ENCODE data around the gene SLC2A14.
"Not testable (repeated sequence)": the region's sequence is repeated elsewhere in the genome, so short reads cannot be mapped to it uniquely, and the experiment has no call there.

Gene SLC2A14

DNA sequence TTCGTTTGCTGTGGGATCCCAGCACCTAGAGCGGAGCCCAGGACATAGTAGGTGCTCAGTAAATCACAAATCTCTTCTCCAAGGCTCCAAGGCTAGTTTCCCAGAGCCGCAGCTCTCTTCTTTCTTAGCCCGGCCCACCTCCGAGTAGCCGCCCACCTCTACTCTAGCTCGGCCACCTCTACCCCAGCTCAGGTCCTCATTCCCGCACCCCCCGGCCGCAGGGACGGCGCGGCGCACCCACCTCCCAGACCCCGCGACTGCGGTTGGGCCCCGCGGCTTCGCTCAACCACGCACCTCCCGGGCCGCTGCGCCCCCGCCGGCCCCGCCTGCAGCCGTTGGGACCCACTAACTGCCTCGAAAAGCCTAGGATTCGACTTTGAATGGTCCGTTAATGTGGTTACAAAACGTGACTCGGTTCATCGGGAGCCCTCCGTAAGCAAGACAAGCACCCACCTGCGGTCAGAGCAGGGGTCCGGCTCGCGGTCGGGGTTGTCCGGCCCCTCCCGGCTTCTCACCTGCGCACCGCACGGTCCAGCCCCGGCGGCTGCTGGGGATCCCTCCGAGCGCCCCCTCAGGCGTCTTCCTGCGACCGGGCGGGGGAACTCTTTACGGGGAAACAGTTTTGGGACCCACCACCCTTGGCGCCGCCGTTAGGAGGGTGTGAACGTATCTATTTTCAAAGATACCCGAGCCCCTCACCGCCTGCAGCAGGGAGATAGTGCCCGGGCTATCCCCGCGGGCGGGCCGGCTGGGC lies at the start of gene SLC2A14:
TSS of gene SLC2A14 (minus strand) at position 350 of the 754 bp plus-strand sequence. CDS start 3,035 bp downstream, outside the sequence.
- in situ Hi-C loops (cut with MboI; ENCODE audit: low sequenced_read_pairs): no loop called here

DNA sequence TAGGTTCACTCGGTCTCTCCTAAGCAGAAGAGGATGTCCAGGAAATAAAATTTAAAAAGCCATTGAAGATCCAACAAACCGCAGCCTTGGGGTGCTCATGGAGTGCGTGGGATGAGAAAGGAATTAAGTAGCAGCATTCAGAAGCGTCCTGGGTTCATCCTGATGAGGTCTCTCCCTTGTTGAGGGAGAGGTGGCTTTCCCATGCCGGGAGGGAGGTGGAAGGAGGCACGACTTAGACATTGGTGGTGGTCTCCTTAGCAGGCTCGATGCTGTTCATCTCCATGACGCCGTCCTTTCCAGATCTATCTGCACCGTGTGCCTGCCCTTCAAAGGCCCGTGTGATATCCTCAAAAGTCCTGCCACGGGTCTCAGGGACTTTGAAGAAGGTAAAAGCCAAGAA lies 48.5 kb upstream of the SLC2A14 start:
- in situ Hi-C loops (cut with MboI; ENCODE audit: low sequenced_read_pairs): not testable (repeated sequence)

DNA sequence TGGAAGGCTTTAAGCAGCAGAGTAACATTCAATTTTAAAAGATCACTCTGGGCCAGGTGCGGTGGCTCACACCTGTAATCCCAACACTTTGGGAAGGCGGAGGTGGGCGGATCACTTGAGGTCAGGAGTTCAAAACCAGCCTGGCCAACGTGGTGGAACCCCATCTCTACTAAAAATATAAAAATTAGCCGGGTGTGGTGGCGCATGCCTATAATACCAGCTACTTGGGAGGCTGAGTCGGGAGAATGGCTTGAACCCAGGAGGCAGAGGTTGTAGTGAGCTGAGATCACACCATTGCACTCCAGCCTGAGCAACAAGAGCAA lies 45.5 kb upstream of the SLC2A14 start:
- in situ Hi-C loops (cut with MboI; ENCODE audit: low sequenced_read_pairs): not testable (repeated sequence)

DNA sequence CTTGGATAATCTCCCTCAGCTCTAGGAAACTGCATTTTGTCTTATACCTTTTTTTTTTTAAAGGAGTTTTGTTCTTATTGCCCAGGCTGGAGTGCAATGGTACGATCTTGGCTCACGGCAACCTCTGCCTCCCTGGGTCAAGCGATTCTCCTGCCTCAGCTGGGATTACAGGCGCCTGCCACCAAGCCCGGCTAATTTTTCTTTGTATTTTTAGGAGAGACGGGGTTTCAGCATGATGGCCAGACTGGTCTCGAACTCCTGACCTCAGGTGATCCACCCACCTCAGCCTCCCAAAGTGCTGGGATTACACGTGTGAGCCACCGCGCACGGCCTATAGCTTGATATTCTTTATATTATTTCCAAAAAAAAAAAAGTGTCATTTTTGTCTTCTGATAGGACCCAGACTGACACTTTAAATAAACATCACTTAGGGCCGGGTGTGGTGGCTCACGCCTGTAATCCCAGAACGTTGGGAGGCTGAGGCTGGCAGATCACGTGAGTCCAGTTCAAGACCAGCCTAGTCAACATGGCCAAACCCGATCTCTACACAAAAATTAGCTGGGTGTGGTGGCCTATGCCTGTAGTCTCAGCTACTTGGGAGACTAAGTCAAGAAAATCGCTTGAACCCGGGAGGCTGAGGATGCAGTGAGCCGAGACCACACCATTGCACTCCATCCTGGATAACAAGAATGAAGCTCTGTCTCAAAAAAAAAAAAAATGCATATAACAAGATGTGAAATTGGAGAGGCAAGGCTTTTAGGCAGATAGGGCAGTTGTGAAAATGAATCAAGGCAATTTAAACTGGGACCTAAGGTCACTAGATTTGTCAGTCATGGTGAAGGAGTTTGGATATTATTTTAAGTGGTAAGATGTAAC lies 44.9 kb upstream of the SLC2A14 start:
- in situ Hi-C loops (cut with MboI; ENCODE audit: low sequenced_read_pairs): no loop called here

DNA sequence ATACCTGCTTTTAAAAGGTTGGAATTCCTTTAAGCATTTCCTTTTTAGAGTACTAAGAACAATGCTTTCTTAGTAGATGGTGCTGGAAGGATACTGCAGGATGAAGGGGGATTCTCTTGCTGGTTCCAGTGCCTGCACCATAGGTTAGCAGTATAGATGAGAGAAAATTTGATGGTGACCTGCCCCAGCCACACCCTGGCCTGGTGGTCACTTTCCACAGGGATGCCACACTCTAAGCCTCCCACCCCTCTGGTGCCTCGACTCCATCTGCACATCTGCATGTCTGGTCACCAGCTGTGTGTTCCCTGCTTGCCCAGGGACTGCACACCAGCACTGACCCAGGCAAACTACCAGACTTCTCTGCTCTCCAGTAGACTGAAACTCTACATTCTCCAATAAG lies 44.2 kb upstream of the SLC2A14 start:
- in situ Hi-C loops (cut with MboI; ENCODE audit: low sequenced_read_pairs): no loop called here

DNA sequence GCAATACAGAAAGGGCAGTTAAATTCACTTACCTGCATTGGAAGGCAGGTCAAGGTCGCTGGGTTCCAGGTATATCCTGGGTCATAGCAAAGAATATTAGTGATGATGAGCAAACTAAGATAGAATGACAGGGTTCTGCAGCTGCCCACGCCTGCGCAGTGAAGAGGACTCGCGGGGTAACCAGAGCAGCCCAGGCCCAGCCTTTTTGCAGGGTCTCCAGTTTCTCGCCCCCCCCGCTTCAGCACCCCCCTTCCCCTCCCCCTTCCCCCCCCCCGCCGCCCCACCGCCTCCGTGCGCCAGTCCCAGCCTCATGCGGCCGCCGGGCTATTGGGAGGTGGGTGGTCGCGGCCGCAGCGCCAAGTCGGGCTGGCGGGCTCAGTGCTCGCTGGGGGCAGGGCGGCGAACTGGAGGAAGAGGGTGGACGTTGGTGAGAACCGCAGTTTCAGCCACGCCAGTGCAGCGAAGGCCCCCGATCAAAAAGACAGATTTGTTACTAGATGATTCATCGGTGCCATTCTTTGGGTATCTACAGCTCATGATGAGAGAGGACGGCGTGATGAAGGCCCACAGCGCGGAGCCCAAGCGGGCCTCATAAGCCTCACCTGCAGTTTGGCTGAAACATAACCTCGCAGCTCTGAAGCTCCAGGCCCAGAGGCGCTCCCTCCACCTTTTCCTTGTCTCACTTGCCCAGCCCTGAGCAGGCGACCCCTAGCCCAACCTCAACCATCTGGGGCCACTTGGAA lies 43.1 kb upstream of the SLC2A14 start:
- in situ Hi-C loops (cut with MboI; ENCODE audit: low sequenced_read_pairs): no loop called here

DNA sequence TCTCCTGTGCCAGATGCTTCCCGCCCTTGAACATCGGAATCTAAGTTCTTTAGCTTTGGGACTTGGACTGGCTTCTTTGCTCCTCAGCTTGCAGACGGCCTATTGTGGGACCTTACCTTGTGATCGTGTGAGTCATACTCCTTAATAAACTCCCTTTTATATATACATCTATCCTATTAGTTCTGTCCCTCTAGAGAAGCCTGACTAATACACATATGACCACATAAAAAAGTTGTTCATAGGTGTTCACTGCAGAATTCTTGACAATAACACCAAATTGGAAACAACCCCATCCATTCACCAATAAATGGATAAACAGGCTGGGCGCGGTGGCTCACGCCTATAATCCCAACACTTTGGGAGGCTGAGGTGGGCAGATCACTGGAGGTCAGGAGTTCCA lies 37.4 kb upstream of the SLC2A14 start:
- in situ Hi-C loops (cut with MboI; ENCODE audit: low sequenced_read_pairs): not testable (repeated sequence)

DNA sequence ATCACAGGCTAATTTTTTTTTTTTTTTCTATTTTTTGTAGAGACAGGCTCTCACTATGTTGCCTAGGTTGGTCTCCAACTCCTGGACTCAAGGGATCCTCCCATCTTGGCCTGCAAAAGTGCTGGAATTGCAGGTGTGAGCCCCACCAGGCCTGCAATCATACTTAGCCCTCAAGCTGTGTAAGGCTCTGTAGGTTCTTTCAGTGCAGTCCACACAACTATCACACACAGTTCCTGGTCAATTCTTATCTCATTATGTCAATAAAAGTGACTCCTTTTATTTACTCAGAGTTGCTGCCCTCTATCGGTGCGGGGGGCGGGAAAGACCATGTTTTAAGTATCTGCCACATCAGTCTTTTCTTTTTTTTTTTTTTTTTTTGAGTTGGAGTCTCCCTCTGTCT lies 34.3 kb upstream of the SLC2A14 start:
- in situ Hi-C loops (cut with MboI; ENCODE audit: low sequenced_read_pairs): no loop called here

DNA sequence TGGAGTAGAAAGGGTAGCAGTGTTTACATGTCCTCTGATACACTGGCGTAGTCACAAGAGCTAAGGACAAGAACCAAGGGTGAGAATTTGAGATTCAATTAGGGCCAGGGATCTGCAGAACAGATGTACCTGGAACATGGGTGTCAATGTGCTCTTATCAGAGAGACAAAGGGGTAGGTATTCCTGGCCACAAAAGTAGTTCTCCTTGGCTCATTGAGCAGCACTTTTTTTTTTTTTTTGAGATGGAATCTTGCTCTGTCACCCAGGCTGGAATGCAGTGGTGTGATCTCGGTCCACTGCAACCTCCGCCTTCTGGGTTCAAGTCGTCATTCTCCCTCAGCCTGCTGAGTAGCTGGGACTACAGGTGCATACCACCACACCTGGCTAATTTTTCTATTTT lies 33.6 kb upstream of the SLC2A14 start:
- in situ Hi-C loops (cut with MboI; ENCODE audit: low sequenced_read_pairs): not testable (repeated sequence)

DNA sequence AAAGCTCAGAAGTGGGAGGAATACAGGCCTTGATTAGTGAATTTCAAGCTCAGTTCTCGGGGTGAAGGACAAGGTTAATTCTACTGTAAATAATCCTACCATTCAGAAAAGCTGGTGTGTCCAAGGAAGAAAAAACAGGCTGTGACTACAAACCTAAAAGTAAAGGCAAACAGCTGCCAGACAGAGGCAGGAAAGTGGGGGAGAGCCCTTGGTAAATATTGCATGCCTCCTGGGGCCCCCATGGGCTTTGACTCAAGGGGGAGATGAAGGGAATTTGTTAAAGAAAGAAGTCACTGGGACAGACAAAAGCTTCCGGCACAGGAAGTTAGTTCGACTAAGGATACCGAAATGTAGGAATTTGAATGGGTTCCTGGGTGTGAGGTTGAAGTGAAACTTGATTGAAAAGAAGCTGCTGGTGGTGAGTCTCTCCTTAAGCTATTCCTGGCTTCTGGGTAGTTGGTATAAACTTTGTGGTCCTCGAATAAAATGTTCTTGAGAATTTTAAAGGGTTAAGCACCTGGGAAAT lies 32.9 kb upstream of the SLC2A14 start:
- in situ Hi-C loops (cut with MboI; ENCODE audit: low sequenced_read_pairs): not testable (repeated sequence)

DNA sequence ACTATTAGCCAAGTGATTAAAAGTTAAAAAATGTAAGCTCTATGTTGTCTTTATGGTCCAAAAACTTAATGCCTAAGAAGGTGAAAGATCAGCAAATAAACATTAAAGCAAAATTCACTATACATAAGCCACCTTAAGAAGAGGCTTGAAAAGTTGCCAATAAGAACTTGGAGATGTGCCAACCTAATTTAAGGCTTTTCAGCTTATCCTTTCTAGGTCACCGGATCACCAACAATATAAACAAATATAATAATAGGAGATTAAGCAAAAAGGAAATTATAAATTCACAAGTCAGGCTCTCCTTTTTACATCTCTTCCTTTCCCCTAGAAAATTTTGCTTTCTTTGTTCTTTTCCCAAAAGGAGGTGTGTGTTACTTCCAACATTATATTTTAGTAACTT lies 32.4 kb upstream of the SLC2A14 start:
- in situ Hi-C loops (cut with MboI; ENCODE audit: low sequenced_read_pairs): no loop called here

DNA sequence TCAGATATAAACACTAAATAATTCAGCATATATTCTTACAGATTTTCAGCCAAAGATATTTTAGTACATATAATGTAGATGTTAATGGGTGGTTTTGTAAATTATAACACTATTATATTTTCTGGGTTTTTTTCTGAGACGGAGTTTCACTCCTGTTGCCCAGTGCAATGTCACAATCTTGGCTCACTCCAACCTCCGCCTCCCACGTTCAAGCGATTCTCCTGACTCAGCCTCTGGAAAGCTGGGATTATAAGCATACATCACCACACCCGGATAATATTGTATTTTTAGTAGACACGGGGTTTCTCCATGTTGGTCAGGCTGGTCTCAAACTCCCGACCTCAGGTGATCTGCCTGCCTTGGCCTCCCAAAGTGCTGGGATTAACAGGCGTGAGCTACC lies 29.7 kb upstream of the SLC2A14 start:
- in situ Hi-C loops (cut with MboI; ENCODE audit: low sequenced_read_pairs): not testable (repeated sequence)

DNA sequence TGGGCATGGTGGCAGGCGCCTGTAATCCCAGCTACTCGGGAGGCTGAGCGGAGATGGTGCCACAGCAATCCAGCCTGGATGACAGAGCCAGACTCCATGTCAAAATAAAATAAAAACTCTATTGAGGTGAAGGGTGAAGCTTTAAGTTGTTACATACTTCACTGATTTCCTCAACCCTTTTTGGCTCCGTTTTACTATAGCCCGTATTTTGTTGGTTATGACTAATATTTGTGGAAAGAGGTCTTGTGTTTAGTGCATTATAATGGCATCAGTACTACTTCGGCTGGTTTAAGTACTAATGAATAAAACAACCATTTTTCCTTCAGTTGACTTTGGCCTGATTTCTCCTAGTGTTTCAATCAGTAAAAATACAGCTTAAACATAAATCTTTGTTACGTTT lies 27.0 kb upstream of the SLC2A14 start:
- in situ Hi-C loops (cut with MboI; ENCODE audit: low sequenced_read_pairs): no loop called here

DNA sequence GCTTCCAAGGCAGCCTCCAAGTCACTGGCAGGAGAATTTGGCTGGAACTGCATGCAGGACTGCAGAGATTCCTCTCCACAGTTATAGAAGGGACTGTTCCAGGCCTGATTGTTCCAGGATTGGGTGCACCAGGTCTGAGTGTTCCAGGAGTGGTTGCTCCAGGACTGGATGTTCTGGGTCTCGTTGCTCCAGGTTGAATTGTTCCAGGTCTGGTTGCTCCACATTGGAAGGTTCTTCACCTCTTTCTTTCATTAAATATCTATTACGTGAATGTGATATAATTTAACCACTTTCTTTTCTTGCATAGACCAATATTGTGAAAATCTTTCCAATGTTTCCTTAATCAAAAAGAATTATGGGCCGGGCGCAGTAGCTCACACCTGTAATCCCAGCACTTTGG lies 24.0 kb upstream of the SLC2A14 start:
- in situ Hi-C loops (cut with MboI; ENCODE audit: low sequenced_read_pairs): not testable (repeated sequence)

DNA sequence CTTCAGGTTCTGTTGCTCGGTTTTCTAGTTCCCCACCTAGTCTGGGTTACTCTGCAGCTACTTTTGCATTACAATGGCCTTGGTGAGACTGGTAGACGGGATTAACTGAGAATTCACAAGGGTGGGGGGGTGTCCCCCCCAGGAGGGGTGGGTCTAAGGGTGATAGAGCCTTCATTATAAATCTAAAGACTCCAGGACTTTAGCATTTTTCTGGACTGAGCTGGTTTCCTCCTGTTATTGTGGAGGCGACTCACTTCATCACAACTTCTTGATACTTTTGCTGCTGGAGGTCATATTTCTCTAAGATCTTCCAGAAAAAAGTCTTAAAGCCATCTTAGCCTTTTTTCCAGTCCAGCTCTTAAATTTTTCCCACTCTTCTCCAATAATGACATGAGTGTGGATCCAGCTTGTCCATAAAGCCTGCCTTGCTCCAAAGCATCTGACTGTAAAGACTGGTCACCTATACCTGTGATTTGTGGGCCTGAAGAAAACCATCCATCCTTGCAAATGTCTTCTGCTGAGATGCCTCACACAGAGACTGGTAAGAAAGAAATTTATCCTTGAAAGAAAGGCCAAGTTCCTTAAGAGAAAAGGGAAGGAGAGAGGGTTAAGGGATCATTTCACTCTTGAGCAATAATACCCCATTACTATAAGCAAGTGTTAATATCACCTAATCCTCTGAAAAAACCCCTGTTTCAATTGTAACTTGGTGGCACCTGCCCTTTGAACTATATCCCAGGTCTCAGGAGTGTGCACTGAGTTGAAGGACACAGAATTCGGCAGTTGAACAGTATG lies 19.7 kb upstream of the SLC2A14 start:
- in situ Hi-C loops (cut with MboI; ENCODE audit: low sequenced_read_pairs): no loop called here

DNA sequence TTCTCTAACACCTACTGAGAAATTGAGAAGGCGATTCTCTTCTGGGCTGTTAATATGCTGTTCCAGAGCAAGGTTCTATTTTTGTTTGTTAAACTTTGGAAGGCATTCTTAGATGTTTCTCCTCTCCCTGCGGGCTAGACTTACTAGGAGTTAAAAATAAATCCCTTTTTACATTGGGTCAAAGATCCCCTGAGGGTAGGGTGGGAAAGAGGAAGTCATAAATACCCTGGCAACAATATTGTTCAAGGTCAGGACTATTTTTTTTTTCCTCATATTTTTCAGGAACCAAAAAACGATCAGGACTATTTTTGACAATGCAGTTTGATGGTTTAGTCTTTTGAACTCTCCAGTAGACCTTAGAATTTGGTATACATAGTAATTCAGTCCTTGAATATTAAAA lies 12.0 kb upstream of the SLC2A14 start:
- in situ Hi-C loops (cut with MboI; ENCODE audit: low sequenced_read_pairs): no loop called here

DNA sequence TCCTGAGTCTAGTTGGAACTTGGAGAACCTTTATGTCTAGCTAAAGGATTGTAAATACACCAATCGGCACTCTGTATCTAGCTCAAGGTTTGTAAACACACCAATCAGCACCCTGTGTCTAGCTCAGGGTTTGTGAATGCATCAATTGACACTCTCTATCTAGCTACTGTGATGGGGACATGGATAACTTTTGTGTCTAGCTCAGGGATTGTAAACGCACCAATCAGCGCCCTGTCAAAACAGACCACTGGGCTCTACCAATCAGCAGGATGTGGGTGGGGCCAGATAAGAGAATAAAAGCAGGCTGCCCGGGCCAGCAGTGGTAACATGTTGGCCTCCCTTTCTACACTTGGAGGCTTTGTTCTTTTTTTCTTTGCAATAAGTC lies 9.0 kb upstream of the SLC2A14 start:
- in situ Hi-C loops (cut with MboI; ENCODE audit: low sequenced_read_pairs): not testable (repeated sequence)

DNA sequence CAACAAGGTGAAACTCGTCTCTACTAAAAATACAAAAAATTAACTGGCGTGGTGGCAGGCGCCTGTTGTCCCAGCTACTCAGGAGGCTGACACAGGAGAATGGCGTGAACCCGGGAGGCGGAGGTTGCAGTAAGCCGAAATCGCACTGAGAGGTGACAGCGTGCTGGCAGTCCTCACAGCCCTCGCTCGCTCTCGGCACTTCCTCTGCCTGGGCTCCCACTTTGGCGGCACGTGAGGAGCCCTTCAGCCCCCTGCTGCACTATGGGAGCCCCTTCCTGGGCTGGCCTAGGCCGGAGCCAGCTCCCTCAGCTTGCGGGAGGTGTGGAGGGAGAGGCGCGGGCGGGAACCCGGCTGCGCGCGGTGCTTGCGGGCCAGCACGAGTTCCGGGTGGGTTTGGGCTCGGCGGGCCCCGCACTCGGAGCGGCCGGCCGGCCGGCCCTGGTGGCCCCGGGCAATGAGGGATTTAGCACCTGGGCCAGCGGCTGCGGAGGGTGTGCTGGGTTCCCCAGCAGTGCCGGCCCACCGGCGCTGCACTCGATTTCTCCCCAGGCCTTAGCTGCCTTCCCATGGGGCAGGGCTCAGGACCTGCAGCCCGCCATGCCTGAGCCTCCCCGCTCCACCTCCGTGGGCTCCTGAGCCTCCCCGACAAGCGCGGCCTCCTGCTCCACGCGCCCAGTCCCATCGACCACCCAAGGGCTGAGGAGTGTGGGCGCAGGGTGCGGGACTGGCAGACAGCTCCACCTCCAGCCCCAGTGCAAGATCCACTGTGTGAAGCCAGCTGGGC lies 8.4 kb upstream of the SLC2A14 start:
- in situ Hi-C loops (cut with MboI; ENCODE audit: low sequenced_read_pairs): not testable (repeated sequence)

DNA sequence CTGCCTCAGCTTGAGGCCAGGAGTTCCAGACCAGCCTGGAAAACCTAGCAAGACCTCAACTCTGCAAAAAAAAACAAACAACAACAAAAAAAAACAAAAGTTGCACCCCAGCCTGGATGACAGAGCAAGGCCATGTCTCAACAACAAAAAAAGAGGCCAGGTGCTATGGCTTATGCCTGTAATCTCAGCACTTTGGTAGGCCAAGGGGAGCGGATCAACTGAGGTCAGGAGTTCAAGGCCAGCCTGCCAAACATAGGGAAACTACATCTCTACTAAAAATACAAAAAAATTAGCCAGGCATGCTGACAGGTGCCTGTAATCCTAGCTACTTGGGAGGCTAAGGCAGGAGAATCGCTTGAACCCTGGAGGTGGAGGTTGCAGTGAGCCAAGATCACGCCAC lies 6.5 kb upstream of the SLC2A14 start:
- in situ Hi-C loops (cut with MboI; ENCODE audit: low sequenced_read_pairs): no loop called here

DNA sequence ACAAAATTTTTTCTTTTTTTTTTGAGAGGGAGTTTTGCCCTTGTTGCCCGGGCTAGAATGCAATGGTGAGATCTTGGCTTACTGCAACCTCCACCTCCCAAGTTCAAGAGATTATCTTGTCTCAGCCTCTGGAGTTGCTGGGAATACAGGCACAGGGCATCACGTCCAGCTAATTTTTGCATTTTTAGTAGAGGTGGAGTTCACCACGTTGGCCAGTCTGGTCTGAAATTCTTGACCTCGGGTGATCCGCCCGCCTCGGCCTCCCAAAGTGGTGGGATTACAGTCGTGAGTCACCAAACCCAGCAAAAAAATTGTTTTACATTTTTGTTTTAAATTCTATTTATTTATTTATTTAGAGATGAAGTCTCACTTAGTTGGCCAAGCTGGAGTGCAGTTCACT lies 4.7 kb upstream of the SLC2A14 start:
- in situ Hi-C loops (cut with MboI; ENCODE audit: low sequenced_read_pairs): no loop called here

All from hTERT RPE-1 (cell line).